HEK293 (cell line): ENCODE measurements around the gene H2BK1.

Experiments used
- CTCF ChIA-PET: fragments of 350-600 bp; formaldehyde crosslinking; extraction: SDS; loops from one replicate; lab custom pipeline; 2021; ENCODE audit warnings: antibody characterized with exemption; lab: Yijun Ruan, JAX
- POLR2A ChIA-PET: fragments of 300-600 bp; formaldehyde crosslinking; extraction: SDS; loops from one replicate; lab custom pipeline; 2020; ENCODE audit warnings: antibody characterized with exemption, inconsistent platforms; lab: Yijun Ruan, JAX
- H3K27ac ChIP-seq: fragments of 200-500 bp; sonication (Bioruptor generic); 2 replicates; pipeline ENCODE4 v1.5.1; 2014; ENCODE audit warnings: low read depth, low read length, control low read depth, inconsistent platforms; ENCODE audit errors: extremely low read depth
- H3K36me3 ChIP-seq, 2 experiments: fragments of 200-500 bp in 1 of 2; sonication (Bioruptor generic) in 1 of 2; 1 replicate in 1 of 2; 2 replicates in 1 of 2; pipeline ENCODE4 v1.5.1; 2014 to 2017; ENCODE audit warnings: inconsistent platforms in 2 of 2, low read length in 2 of 2; ENCODE audit not compliant: control insufficient read depth in 2 of 2, insufficient read depth in 1 of 2
- H3K4me1 ChIP-seq: fragments of 200-500 bp; sonication (Bioruptor generic); 2 replicates; pipeline ENCODE4 v1.5.1; 2014; ENCODE audit warnings: mild to moderate bottlenecking, low read length, inconsistent platforms; ENCODE audit not compliant: control insufficient read depth, insufficient read depth
- H3K4me3 ChIP-seq: 2 replicates; pipeline ENCODE4 v1.5.1; 2011; ENCODE audit warnings: low read depth, mild to moderate bottlenecking, control low read depth, low read length, moderate library complexity
- H3K9me3 ChIP-seq: fragments of 200-500 bp; sonication (Bioruptor generic); 2 replicates; pipeline ENCODE4 v1.5.1; 2014; ENCODE audit warnings: low read depth, low read length, inconsistent platforms; ENCODE audit not compliant: control insufficient read depth, insufficient read depth
- GLIS1 ChIP-seq: fragments of 450-650 bp; formaldehyde crosslinking; IDR thresholded peaks from 2 replicates; pipeline ENCODE4 v1.5.1; 2016; ENCODE audit warnings: missing biosample characterization, missing genetic modification characterization
- KLF7 ChIP-seq: fragments of 450-650 bp; formaldehyde crosslinking; IDR thresholded peaks from 2 replicates; pipeline ENCODE4 v1.5.1; 2016; ENCODE audit warnings: missing biosample characterization, missing genetic modification characterization, borderline replicate concordance
- KLF8 ChIP-seq: fragments of 450-650 bp; formaldehyde crosslinking; IDR thresholded peaks from 2 replicates; pipeline ENCODE4 v1.5.1; 2016; ENCODE audit warnings: missing biosample characterization, missing genetic modification characterization
- PRDM1 ChIP-seq: fragments of 450-650 bp; formaldehyde crosslinking; IDR thresholded peaks from 2 replicates; pipeline ENCODE4; 2016; ENCODE audit warnings: missing biosample characterization, missing genetic modification characterization
- TCF7L2 ChIP-seq: IDR thresholded peaks from 2 replicates; pipeline ENCODE4 v1.6.1; 2011; ENCODE audit warnings: low read depth, mild to moderate bottlenecking, inconsistent platforms, low read length, moderate library complexity, borderline replicate concordance
- TRIM28 ChIP-seq: IDR thresholded peaks from 2 replicates; pipeline ENCODE4 v1.6.1; 2011; ENCODE audit warnings: low read length, control low read depth, borderline replicate concordance
- ZNF112 ChIP-seq: fragments of 450-650 bp; formaldehyde crosslinking; IDR thresholded peaks from 2 replicates; pipeline ENCODE4 v1.5.0; 2017; ENCODE audit warnings: missing biosample characterization, missing genetic modification characterization
- ZNF140 ChIP-seq: fragments of 450-650 bp; formaldehyde crosslinking; IDR thresholded peaks from 2 replicates; pipeline ENCODE4 v1.5.1; 2016; ENCODE audit warnings: missing biosample characterization, missing genetic modification characterization
- ZNF146 ChIP-seq: fragments of 450-650 bp; formaldehyde crosslinking; IDR thresholded peaks from 2 replicates; pipeline ENCODE4 v1.5.1; 2016; ENCODE audit warnings: missing biosample characterization, missing genetic modification characterization
- ZNF202 ChIP-seq: fragments of 450-650 bp; formaldehyde crosslinking; IDR thresholded peaks from 2 replicates; pipeline ENCODE4 v1.5.1; 2016; ENCODE audit warnings: missing biosample characterization, missing genetic modification characterization, borderline replicate concordance
- ZNF302 ChIP-seq: fragments of 450-650 bp; formaldehyde crosslinking; IDR thresholded peaks from 2 replicates; pipeline ENCODE4 v1.5.1; 2016; ENCODE audit warnings: missing biosample characterization, missing genetic modification characterization, low read depth
- ZNF335 ChIP-seq: fragments of 450-650 bp; formaldehyde crosslinking; conservative IDR thresholded peaks from 2 replicates; pipeline ENCODE4 v1.5.1; 2016; ENCODE audit warnings: missing biosample characterization, missing genetic modification characterization
- ZNF341 ChIP-seq: fragments of 450-650 bp; formaldehyde crosslinking; IDR thresholded peaks from 2 replicates; pipeline ENCODE4; 2016; ENCODE audit warnings: low read depth, missing biosample characterization, missing genetic modification characterization
- ZNF48 ChIP-seq: fragments of 450-650 bp; formaldehyde crosslinking; IDR thresholded peaks from 2 replicates; pipeline ENCODE4 v1.5.1; 2016; ENCODE audit warnings: missing biosample characterization, missing genetic modification characterization
- ZNF521 ChIP-seq: fragments of 450-650 bp; formaldehyde crosslinking; IDR thresholded peaks from 2 replicates; pipeline ENCODE4 v1.5.1; 2017; ENCODE audit warnings: missing biosample characterization, mild to moderate bottlenecking, missing genetic modification characterization
- ZNF558 ChIP-seq: fragments of 450-650 bp; formaldehyde crosslinking; IDR thresholded peaks from 2 replicates; pipeline ENCODE4 v1.5.1; 2016; ENCODE audit warnings: missing biosample characterization, missing genetic modification characterization
- ZNF626 ChIP-seq: fragments of 450-650 bp; sonication (Bioruptor Pico); formaldehyde crosslinking; IDR thresholded peaks from 2 replicates; pipeline ENCODE4 v1.5.1; 2018; ENCODE audit warnings: missing biosample characterization, missing genetic modification characterization, inconsistent platforms
- ZNF777 ChIP-seq: fragments of 450-650 bp; formaldehyde crosslinking; IDR thresholded peaks from 2 replicates; pipeline ENCODE4 v1.5.1; 2017; ENCODE audit warnings: missing biosample characterization, missing genetic modification characterization, borderline replicate concordance
- ZNF785 ChIP-seq: fragments of 450-650 bp; formaldehyde crosslinking; IDR thresholded peaks from 2 replicates; pipeline ENCODE4 v1.5.1; 2016; ENCODE audit warnings: missing biosample characterization, missing genetic modification characterization
- ZNF792 ChIP-seq: fragments of 450-650 bp; formaldehyde crosslinking; IDR thresholded peaks from 2 replicates; pipeline ENCODE4 v1.5.1; 2016; ENCODE audit warnings: missing biosample characterization, missing genetic modification characterization
- TF ChIP-seq, protein P1 (sequence below): fragments of 450-650 bp; formaldehyde crosslinking; IDR thresholded peaks from 2 replicates; pipeline ENCODE4 v1.5.1; 2016; ENCODE audit warnings: missing biosample characterization, missing genetic modification characterization, low read depth
- TF ChIP-seq, protein P2 (sequence below): fragments of 450-650 bp; formaldehyde crosslinking; IDR thresholded peaks from 2 replicates; pipeline ENCODE4 v1.5.1; 2016; ENCODE audit warnings: missing biosample characterization, missing genetic modification characterization
- TF ChIP-seq, protein P3 (sequence below): fragments of 450-650 bp; formaldehyde crosslinking; IDR thresholded peaks from 2 replicates; pipeline ENCODE4 v1.5.0; 2017; ENCODE audit warnings: missing biosample characterization, missing genetic modification characterization, borderline replicate concordance
- TF ChIP-seq, protein P4 (sequence below): fragments of 450-650 bp; formaldehyde crosslinking; IDR thresholded peaks from 2 replicates; pipeline ENCODE4 v1.5.1; 2016; ENCODE audit warnings: missing biosample characterization, missing genetic modification characterization

Gene H2BK1

DNA sequence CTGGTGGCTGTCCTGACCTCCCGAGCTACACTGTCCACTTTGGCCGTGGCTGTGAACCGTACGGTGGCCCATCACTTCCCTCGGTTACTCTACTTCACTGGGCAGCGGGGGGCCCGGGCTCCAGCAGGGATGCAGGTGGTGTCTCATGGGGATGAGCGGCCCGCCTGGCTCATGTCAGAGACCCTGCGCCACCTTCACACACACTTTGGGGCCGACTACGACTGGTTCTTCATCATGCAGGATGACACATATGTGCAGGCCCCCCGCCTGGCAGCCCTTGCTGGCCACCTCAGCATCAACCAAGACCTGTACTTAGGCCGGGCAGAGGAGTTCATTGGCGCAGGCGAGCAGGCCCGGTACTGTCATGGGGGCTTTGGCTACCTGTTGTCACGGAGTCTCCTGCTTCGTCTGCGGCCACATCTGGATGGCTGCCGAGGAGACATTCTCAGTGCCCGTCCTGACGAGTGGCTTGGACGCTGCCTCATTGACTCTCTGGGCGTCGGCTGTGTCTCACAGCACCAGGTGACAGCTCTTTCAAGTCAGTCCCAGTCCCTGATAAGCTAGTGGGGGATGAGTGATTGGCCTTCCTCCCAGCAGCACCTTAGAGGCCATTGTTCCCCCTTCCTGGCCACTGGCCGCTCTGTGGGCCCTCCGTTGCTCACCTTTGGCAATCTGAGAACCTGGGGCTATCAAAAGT, 25.0 kb upstream of the H2BK1 start:
- CTCF ChIA-PET: interaction anchor here (0.7 to 2.5 kb wide), 2 partner anchors 7 to 9 kb away, joined by 3 to 13 read pairs; no protein-coding TSS in a partner anchor
- no peak for TF ChIP-seq ZNF777 (tag by site-specific recombination)
- TF ChIP-seq ZNF302 (tag by site-specific recombination): no peak
- TF ChIP-seq ZNF146 (tag by site-specific recombination): no peak
- no peak for TF ChIP-seq TRIM28
- TF ChIP-seq ZNF792 (tag by site-specific recombination): no peak
- no peak for TF ChIP-seq PRDM1 (tag by site-specific recombination)
- TF ChIP-seq, protein P1, sequence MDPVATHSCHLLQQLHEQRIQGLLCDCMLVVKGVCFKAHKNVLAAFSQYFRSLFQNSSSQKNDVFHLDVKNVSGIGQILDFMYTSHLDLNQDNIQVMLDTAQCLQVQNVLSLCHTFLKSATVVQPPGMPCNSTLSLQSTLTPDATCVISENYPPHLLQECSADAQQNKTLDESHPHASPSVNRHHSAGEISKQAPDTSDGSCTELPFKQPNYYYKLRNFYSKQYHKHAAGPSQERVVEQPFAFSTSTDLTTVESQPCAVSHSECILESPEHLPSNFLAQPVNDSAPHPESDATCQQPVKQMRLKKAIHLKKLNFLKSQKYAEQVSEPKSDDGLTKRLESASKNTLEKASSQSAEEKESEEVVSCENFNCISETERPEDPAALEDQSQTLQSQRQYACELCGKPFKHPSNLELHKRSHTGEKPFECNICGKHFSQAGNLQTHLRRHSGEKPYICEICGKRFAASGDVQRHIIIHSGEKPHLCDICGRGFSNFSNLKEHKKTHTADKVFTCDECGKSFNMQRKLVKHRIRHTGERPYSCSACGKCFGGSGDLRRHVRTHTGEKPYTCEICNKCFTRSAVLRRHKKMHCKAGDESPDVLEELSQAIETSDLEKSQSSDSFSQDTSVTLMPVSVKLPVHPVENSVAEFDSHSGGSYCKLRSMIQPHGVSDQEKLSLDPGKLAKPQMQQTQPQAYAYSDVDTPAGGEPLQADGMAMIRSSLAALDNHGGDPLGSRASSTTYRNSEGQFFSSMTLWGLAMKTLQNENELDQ: no peak
- TF ChIP-seq ZNF202 (tag by site-specific recombination): no peak
- TF ChIP-seq, all 188 proteins: peak for 0
- Histone ChIP-seq H3K36me3 (peaks cover 3 to 64% of the 10 kb centered on the region in 2 experiments; a peak in 2 of 3 replicates), H3K4me1 (no peaks in the 10 kb centered on the region), H3K4me3 (no peak overlapping the region), H3K9me3 (no peaks in the 10 kb centered on the region), H3K27ac (no peak overlapping the region)
- POLR2A ChIA-PET: interaction anchor here (0.7 to 0.9 kb wide), 2 partner anchors 9 to 12 kb away, joined by 3 read pairs; no protein-coding TSS in a partner anchor

DNA sequence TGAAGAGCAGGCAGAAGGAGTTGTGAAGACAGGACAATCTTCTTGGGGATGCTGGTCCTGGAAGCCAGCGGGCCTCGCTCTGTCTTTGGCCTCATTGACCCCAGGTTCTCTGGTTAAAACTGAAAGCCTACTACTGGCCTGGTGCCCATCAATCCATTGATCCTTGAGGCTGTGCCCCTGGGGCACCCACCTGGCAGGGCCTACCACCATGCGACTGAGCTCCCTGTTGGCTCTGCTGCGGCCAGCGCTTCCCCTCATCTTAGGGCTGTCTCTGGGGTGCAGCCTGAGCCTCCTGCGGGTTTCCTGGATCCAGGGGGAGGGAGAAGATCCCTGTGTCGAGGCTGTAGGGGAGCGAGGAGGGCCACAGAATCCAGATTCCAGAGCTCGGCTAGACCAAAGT, 23.5 kb upstream of the H2BK1 start:
- no peak for TF ChIP-seq GLIS1 (tag by site-specific recombination)
- TF ChIP-seq ZNF785 (tag by site-specific recombination): no peak
- TF ChIP-seq, protein P2, sequence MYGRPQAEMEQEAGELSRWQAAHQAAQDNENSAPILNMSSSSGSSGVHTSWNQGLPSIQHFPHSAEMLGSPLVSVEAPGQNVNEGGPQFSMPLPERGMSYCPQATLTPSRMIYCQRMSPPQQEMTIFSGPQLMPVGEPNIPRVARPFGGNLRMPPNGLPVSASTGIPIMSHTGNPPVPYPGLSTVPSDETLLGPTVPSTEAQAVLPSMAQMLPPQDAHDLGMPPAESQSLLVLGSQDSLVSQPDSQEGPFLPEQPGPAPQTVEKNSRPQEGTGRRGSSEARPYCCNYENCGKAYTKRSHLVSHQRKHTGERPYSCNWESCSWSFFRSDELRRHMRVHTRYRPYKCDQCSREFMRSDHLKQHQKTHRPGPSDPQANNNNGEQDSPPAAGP (tag by site-specific recombination): no peak
- no peak for TF ChIP-seq ZNF521
- Histone ChIP-seq H3K27ac (no peak overlapping the region), H3K4me3 (peak overlapping the region; percentile 93; the same call in 1 of the 2 replicates), H3K9me3 (no peaks in the 10 kb centered on the region), H3K36me3 (peaks cover 3 to 50% of the 10 kb centered on the region in 2 experiments; a peak in 2 of 3 replicates), H3K4me1 (no peaks in the 10 kb centered on the region)
- CTCF ChIA-PET: interaction anchor here (2.5 kb wide), 1 partner anchor 11 kb away, joined by 13 read pairs; no protein-coding TSS in a partner anchor
- POLR2A ChIA-PET: interaction anchor here (3.2 kb wide), 1 partner anchor 9 kb away, joined by 23 read pairs; no protein-coding TSS in a partner anchor

DNA sequence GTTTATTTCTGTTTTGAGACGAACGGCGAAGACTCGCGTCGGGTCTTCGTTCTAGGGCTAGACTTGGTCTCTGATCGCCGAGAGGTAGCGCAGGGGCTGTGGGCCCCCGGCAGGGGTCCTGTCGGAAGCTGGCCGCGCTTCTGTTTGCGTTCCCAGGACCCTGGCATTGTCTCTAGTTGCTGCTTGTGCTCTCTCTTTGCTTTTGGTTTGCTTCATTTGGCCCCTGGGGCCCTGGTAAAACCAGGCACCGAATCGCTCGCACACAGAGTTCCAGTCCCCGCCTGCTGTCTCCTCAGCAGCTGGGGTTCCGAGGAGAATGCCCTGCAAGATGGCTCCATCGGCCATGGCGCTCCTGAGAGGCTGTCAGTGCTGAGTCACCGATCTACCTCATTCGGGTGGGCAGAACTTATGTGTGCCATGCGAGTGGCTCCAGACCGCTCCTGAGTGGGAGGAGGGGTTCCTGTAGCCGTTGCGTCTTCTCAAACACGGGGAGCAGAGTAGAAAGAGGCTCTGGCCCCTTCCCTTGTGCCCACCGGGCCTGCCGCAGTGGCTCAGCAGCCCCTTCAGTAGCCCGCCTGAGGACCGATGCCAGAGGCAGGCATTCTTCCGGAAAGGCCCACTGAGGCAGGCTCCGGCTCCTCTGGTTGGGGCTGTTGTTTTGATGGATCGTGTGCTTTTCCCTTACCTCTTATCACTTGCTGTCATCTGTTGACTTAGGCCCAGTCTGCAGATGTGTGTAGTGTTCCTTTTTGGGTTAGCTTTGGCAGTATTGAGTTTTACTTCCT, 22.8 kb upstream of the H2BK1 start:
- ChIA-PET POLR2A (interaction anchor here (1.0 to 3.2 kb wide), 5 partner anchors 10 to 82 kb away, joined by 3 to 23 read pairs (median 4); no protein-coding TSS in a partner anchor), CTCF (interaction anchor here (1.0 to 2.5 kb wide), 4 partner anchors 11 to 109 kb away, joined by 3 to 13 read pairs (median 9); no protein-coding TSS in a partner anchor)
- H3K4me3 ChIP-seq: peak overlapping the region; percentile 93
- TF ChIP-seq ZNF335: peak; percentile 87
- TF ChIP-seq KLF7 (tag by site-specific recombination): no peak
- TF ChIP-seq ZNF140: no peak
- 0 out of 2 replicates have a peak, but pooled peaks have one; percentile 17 for TF ChIP-seq ZNF558 (tag by site-specific recombination)
- TF ChIP-seq ZNF626 (tag by site-specific recombination): no peak
- TF ChIP-seq, protein P3, sequence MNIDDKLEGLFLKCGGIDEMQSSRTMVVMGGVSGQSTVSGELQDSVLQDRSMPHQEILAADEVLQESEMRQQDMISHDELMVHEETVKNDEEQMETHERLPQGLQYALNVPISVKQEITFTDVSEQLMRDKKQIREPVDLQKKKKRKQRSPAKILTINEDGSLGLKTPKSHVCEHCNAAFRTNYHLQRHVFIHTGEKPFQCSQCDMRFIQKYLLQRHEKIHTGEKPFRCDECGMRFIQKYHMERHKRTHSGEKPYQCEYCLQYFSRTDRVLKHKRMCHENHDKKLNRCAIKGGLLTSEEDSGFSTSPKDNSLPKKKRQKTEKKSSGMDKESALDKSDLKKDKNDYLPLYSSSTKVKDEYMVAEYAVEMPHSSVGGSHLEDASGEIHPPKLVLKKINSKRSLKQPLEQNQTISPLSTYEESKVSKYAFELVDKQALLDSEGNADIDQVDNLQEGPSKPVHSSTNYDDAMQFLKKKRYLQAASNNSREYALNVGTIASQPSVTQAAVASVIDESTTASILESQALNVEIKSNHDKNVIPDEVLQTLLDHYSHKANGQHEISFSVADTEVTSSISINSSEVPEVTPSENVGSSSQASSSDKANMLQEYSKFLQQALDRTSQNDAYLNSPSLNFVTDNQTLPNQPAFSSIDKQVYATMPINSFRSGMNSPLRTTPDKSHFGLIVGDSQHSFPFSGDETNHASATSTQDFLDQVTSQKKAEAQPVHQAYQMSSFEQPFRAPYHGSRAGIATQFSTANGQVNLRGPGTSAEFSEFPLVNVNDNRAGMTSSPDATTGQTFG (tag by site-specific recombination): no peak
- TF ChIP-seq ZNF112 (tag by site-specific recombination): no peak
- TF ChIP-seq KLF8 (tag by site-specific recombination): no peak
- no peak for TF ChIP-seq ZNF341 (tag by site-specific recombination)
- TF ChIP-seq TCF7L2: no peak
- TF ChIP-seq, protein P4, sequence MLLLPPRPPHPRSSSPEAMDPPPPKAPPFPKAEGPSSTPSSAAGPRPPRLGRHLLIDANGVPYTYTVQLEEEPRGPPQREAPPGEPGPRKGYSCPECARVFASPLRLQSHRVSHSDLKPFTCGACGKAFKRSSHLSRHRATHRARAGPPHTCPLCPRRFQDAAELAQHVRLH (tag by site-specific recombination): no peak
- TF ChIP-seq ZNF48 (tag by site-specific recombination): no peak

More for the DNA sequence above, 22.8 kb upstream of the H2BK1 start:
- Histone ChIP-seq H3K27ac (peak overlapping the region; percentile 59), H3K4me1 (peaks cover under 1% of the 10 kb centered on the region; the same call in 1 of the 2 replicates), H3K9me3 (no peaks in the 10 kb centered on the region), H3K36me3 (peaks cover 3 to 43% of the 10 kb centered on the region in 2 experiments; a peak in 2 of 3 replicates)
